Right ventricle myocardium inferior (tissue), 1 donor: Measurements from ENCODE around the gene MAPK8IP2. TPM values are rescaled to one million over a fixed set of nuclear protein-coding genes. Genes with fewer than 3 reads are reported as not detected.
A peak's percentile ranks its signal among the peaks of the same experiment; 100 is the strongest.
"Not testable (repeated sequence)": the region's sequence is repeated elsewhere in the genome, so short reads cannot be mapped to it uniquely, and the experiment has no call there.

Experiments used
- ATAC-seq: fragments of 200-7000 bp; cut with Tn5 transposase; one replicate; pipeline ENCODE4 v1.9.1; 2020; ENCODE audit warnings: mild to moderate bottlenecking, moderate library complexity
- DNase-seq: peaks from one replicate; pipeline ENCODE4 v3.0.0; 2021; ENCODE audit errors: missing footprints
- intact Hi-C: fragments of 100-400 bp; cut with DNase I; formaldehyde crosslinking; loops from one replicate; pipeline ENCODE4 v1.11.0; 2022
- total RNA-seq: library from RNA; stranded (reverse); fragmentation: NEBNext Ultra II Directional; extraction: Animal tissue kit (Norgen Biotek cat#: 25700); gene quantifications from one replicate; pipeline ENCODE4 v1.2.1, GENCODE V29; 2021
- donor health status: DM: no; HTN: yes; CAD: no; lungs with severe emphysema.

MAPK8IP2 gene
- total RNA-seq, 1 donor from 2014 or later: 0.57 TPM

GRCh38 chr22:50654664-50655063 is 54.1 kb downstream of the MAPK8IP2 start:
- DNase-seq, ATAC-seq, intact Hi-C loops: not testable (repeated sequence)

DNA sequence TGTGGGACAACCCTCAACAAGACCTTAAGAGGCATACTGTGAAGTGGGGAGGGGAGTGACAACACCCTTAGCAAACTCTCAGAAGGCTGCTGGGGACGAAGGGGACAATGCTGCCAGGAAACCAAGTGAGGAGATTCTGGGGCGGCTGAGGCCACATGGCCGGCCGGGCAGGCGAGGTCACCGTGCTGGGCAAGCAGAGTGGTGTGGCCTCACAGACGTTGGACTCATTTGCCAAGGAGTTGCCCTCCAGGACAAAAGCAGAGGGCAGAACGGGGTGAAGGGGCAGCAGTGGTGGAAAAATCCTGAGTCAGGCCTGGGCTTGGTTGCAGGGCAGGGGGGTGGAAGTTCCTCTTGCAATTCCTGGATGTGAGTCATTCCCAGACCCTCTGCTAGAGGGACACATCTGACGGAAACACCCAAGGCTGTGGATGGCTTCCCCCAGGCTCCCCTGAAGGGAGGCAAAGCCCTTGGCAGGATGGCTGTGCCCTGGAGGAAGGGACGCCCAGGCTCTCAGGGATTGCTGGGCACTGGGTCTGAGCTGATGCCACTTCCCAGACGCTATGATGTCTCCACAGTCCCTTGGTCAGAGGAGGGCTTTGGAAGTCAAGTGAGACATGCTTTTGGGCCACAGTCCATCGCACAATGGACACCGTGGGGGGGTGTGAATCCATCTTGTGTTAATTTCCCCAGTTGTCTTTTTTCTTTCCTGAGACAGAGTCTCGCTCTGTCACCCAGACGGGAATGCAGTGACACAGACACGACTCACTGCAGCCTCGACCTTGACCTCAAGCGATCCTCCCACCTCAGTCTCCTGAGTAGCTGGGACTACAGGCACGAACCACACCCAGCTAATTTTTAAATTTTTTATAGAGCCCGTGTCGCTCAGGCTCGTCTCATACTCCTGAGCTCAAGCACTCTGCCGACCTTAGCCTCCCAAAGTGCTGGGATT is 55.8 kb downstream of the MAPK8IP2 start:
- intact Hi-C loops: no loop called here
- DNase-seq (no peak), ATAC-seq (peak; percentile 52)

DNA sequence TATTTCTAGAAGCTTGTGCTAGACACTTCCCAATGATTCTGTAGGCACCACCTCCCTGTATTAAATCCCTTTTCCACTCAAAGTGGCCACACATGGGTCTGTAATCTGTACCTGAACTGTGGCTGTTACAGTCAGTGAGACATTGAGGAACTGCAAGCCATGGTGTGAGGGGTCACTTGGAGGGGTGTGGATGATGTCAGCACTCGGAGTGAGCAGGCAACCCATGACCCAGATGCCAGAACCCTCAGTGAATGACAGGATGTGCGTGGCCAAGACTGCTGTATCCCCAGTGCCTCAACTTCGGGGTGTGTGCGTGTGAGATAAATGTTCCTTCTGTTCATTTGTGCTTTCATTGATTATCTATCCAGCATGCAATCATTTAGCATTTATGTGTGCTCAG is 57.3 kb downstream of the MAPK8IP2 start:
- ATAC-seq: no peak
- DNase-seq: no peak
- intact Hi-C loops: no loop called here

GRCh38 chr22:50659711-50660110 is 59.1 kb downstream of the MAPK8IP2 start:
- ATAC-seq, DNase-seq, intact Hi-C loops: not testable (repeated sequence)

DNA sequence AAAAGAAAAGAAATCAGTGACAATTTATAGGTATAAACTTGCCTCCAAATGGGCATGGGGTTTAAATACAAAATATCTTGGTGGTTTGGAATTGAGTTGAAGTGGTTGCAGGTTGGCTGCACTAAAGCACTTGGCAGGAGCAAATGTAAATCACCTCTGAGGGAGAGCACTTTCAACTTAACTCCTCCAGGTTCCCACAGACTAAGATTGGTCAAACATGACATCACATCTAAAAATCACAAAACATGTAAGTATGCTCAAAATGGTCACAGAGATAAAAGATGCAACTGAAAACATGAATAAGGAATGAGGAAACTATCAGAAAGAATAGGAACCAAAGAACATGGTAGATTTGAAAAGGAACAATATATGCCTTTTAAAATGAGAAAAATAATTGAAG is 59.7 kb downstream of the MAPK8IP2 start:
- DNase-seq (no peak), ATAC-seq (no peak)
- intact Hi-C loops: no loop called here

Other genes starting within 250 kb of the MAPK8IP2 start
- gene SBF1, start 125.8 kb upstream of the MAPK8IP2 start, total RNA-seq: 47.7 TPM
- not detected for gene ADM2, start 119.2 kb upstream of the MAPK8IP2 start, total RNA-seq
- not detected for gene MIOX, start 113.9 kb upstream of the MAPK8IP2 start, total RNA-seq
- 24.9 TPM for gene LMF2, start 93.1 kb upstream of the MAPK8IP2 start, total RNA-seq
- 26.7 TPM for gene NCAPH2, start 92.6 kb upstream of the MAPK8IP2 start, total RNA-seq
- gene SCO2, start 75.2 kb upstream of the MAPK8IP2 start, total RNA-seq: not detected
- gene TYMP, start 70.8 kb upstream of the MAPK8IP2 start, total RNA-seq: 15.5 TPM
- gene KLHDC7B, start 54.9 kb upstream of the MAPK8IP2 start, total RNA-seq: not detected
- gene SYCE3, start 37.9 kb upstream of the MAPK8IP2 start, total RNA-seq: not detected
- gene CPT1B, start 22.4 kb upstream of the MAPK8IP2 start, total RNA-seq: 370 TPM
- gene CHKB, start 17.9 kb upstream of the MAPK8IP2 start, total RNA-seq: 37.8 TPM
- 21.3 TPM for gene ARSA, start 27.4 kb downstream of the MAPK8IP2 start, total RNA-seq
- 22.2 TPM for gene SHANK3, start 72.0 kb downstream of the MAPK8IP2 start, total RNA-seq
- 0.27 TPM for gene ACR, start 137.4 kb downstream of the MAPK8IP2 start, total RNA-seq
- gene RABL2B, start 182.8 kb downstream of the MAPK8IP2 start, total RNA-seq: 6.8 TPM